ENCODE results near the gene CRAMP1.

DNA sequence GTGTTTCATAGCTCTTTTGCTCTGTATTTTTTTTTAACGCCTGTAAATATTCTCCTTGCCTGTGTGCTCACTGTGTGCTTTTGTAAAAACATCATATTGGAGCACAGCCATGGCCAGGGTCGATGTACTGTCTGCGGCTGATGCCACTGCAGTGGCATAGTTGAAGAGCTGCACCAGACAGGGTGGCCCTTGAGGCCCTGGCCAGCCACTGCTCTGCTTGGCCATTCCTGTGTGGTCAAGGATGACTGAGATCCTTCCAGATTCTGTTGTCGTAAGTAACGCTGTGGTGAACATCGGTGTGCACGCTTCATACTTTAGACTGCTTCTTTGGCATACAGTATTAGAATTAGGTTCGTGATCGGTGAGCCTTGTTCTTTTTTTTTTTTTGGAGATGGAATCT is 14.6 kb downstream of the CRAMP1 start:
- TF ChIP-seq, protein P1, sequence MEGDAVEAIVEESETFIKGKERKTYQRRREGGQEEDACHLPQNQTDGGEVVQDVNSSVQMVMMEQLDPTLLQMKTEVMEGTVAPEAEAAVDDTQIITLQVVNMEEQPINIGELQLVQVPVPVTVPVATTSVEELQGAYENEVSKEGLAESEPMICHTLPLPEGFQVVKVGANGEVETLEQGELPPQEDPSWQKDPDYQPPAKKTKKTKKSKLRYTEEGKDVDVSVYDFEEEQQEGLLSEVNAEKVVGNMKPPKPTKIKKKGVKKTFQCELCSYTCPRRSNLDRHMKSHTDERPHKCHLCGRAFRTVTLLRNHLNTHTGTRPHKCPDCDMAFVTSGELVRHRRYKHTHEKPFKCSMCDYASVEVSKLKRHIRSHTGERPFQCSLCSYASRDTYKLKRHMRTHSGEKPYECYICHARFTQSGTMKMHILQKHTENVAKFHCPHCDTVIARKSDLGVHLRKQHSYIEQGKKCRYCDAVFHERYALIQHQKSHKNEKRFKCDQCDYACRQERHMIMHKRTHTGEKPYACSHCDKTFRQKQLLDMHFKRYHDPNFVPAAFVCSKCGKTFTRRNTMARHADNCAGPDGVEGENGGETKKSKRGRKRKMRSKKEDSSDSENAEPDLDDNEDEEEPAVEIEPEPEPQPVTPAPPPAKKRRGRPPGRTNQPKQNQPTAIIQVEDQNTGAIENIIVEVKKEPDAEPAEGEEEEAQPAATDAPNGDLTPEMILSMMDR (IDR thresholded peaks at IDR 0.05; ENCODE audit: control extremely low read depth in 1 of 3, insufficient read depth in 1 of 3, low read depth in 1 of 3, low read length in 3 of 3), result no peak
- TF ChIP-seq RAD21 (IDR thresholded peaks at IDR 0.05 in 1 of 2, conservative IDR thresholded peaks at IDR 0.05 in 1 of 2; ENCODE audit: low read depth in 2 of 2, low read length in 2 of 2), result no peak
